OCI-LY3 (cell line): Measurements from ENCODE around the gene H1-8.
A peak's percentile ranks its signal among the peaks of the same experiment; 100 is the strongest.

ENCODE experiments used
- H2AFZ ChIP-seq: fragments of 200-600, 300-600 bp; shearing (Covaris generic); 2 replicates; pipeline ENCODE4 v1.6.0; 2014; ENCODE audit warnings: antibody characterized with exemption, low read depth, low read length
- H3K27ac ChIP-seq: fragments of 200-600, 300-600 bp; sonication (generic); 2 replicates; pipeline ENCODE4 v1.5.1; 2014; ENCODE audit warnings: mild to moderate bottlenecking, low read length, moderate library complexity, mixed read lengths
- H3K27me3 ChIP-seq: fragments of 200-600, 300-600 bp; sonication (generic); 2 replicates; pipeline ENCODE4 v1.6.1; 2014; ENCODE audit warnings: low read depth, low read length, mixed read lengths
- H3K36me3 ChIP-seq: fragments of 200-600, 300-600 bp; sonication (generic); replicated peaks from 2 replicates; pipeline ENCODE3; 2014; ENCODE audit warnings: low read depth, low read length, mixed read lengths
- H3K4me1 ChIP-seq: fragments of 300-600, 200-600 bp; sonication (generic); 2 replicates; pipeline ENCODE4 v1.6.1; 2014; ENCODE audit warnings: low read length, mixed read lengths
- H3K4me2 ChIP-seq: fragments of 200-600, 300-600 bp; sonication (generic); 2 replicates; pipeline ENCODE4 v1.6.1; 2014; ENCODE audit warnings: low read length, mixed read lengths
- H3K4me3 ChIP-seq: fragments of 300-600, 200-600 bp; sonication (generic); 2 replicates; pipeline ENCODE4 v1.5.1; 2014; ENCODE audit warnings: antibody characterized with exemption, mild to moderate bottlenecking, low read length, moderate library complexity
- H3K79me2 ChIP-seq: fragments of 300-600, 200-600 bp; shearing (Covaris generic); 2 replicates; pipeline ENCODE4 v1.6.1; 2014; ENCODE audit warnings: mild to moderate bottlenecking, low read length, mixed read lengths
- H3K9ac ChIP-seq: fragments of 300-600, 200-600 bp; shearing (Covaris generic); 2 replicates; pipeline ENCODE4 v1.6.0; 2014; ENCODE audit warnings: mild to moderate bottlenecking, low read length, moderate library complexity
- H3K9me3 ChIP-seq: fragments of 200-600, 300-600 bp; shearing (Covaris generic); 2 replicates; pipeline ENCODE4 v1.6.1; 2014; ENCODE audit warnings: low read length, mixed read lengths; ENCODE audit not compliant: insufficient read depth
- H4K20me1 ChIP-seq: fragments of 200-600, 300-600 bp; sonication (generic); 2 replicates; pipeline ENCODE4 v1.6.1; 2016; ENCODE audit warnings: low read length, mixed read lengths; ENCODE audit not compliant: insufficient read depth
- CTCF ChIP-seq: fragments of 200-600, 300-600 bp; sonication (generic); IDR thresholded peaks from 2 replicates; pipeline ENCODE4 v1.5.1; 2014; ENCODE audit warnings: antibody characterized with exemption, low read length, low read depth
- EZH2phosphoT487 ChIP-seq: fragments of 200-600 bp; shearing (Covaris generic); IDR thresholded peaks from 2 replicates; pipeline ENCODE4 v1.6.1; 2018; ENCODE audit warnings: antibody characterized with exemption, mixed run types, low read depth

H1-8 gene

GRCh38 chr3:129586746-129587430 is 43.9 kb downstream of the H1-8 start:
- Histone ChIP-seq H3K4me2 (no peak overlapping the region), H4K20me1 (no peaks in the 10 kb centered on the region), H3K79me2 (no peaks in the 10 kb centered on the region), H3K27ac (no peak overlapping the region), H3K27me3 (no peaks in the 10 kb centered on the region), H2AFZ (no peak overlapping the region), H3K9me3 (no peaks in the 10 kb centered on the region), H3K4me1 (peaks cover 12% of the 10 kb centered on the region; the same call in 1 of the 2 replicates), H3K4me3 (no peak overlapping the region), H3K36me3 (no peaks in the 10 kb centered on the region), H3K9ac (no peak overlapping the region)
- TF ChIP-seq EZH2phosphoT487 (no peak), CTCF (no peak)

GRCh38 chr3:129587566-129588210 is 44.7 kb downstream of the H1-8 start:
- Histone ChIP-seq H3K4me1 (peaks cover 18% of the 10 kb centered on the region; the same call in 1 of the 2 replicates), H3K9ac (no peak overlapping the region), H3K4me3 (no peak overlapping the region), H2AFZ (no peak overlapping the region), H3K36me3 (no peaks in the 10 kb centered on the region), H3K27ac (no peak overlapping the region), H3K27me3 (no peaks in the 10 kb centered on the region), H4K20me1 (no peaks in the 10 kb centered on the region), H3K9me3 (no peaks in the 10 kb centered on the region), H3K79me2 (no peaks in the 10 kb centered on the region), H3K4me2 (no peak overlapping the region)
- TF ChIP-seq EZH2phosphoT487 (no peak), CTCF (no peak)

GRCh38 chr3:129590215-129590614 is 47.2 kb downstream of the H1-8 start:
- Histone ChIP-seq H3K4me2 (no peak overlapping the region), H2AFZ (no peak overlapping the region), H4K20me1 (no peaks in the 10 kb centered on the region), H3K9ac (no peak overlapping the region), H3K79me2 (no peaks in the 10 kb centered on the region), H3K36me3 (no peaks in the 10 kb centered on the region), H3K9me3 (no peaks in the 10 kb centered on the region), H3K4me1 (peaks cover 12% of the 10 kb centered on the region; the same call in 1 of the 2 replicates), H3K4me3 (no peak overlapping the region), H3K27me3 (no peaks in the 10 kb centered on the region), H3K27ac (no peak overlapping the region)
- TF ChIP-seq EZH2phosphoT487, result no peak
- no peak for TF ChIP-seq CTCF

GRCh38 chr3:129591932-129592331 is 49.0 kb downstream of the H1-8 start:
- Histone ChIP-seq H3K79me2 (no peaks in the 10 kb centered on the region), H3K4me3 (no peak overlapping the region), H2AFZ (peak overlapping the region; percentile 65; the same call in 1 of the 2 replicates), H3K4me1 (peaks cover 12% of the 10 kb centered on the region; the same call in 1 of the 2 replicates), H3K36me3 (no peaks in the 10 kb centered on the region), H3K27ac (no peak overlapping the region), H3K4me2 (peak overlapping the region; percentile 59; the same call in 1 of the 2 replicates), H3K27me3 (no peaks in the 10 kb centered on the region), H3K9me3 (no peaks in the 10 kb centered on the region), H4K20me1 (no peaks in the 10 kb centered on the region), H3K9ac (no peak overlapping the region)
- no peak for TF ChIP-seq EZH2phosphoT487
- no peak for TF ChIP-seq CTCF
